OCI-LY1 (cell line): ENCODE measurements around the gene CDK5RAP2.

ENCODE experiments used
- H2AFZ ChIP-seq: fragments of 200-600 bp; sonication (generic), shearing (Covaris generic); 2 replicates; pipeline ENCODE4 v1.6.0; 2014; ENCODE audit warnings: antibody characterized with exemption, mild to moderate bottlenecking, low read length
- H3F3A ChIP-seq: fragments of 200-600 bp; sonication (generic), shearing (Covaris generic); 2 replicates; pipeline ENCODE4 v1.6.0; 2014; ENCODE audit warnings: mild to moderate bottlenecking, antibody characterized with exemption, low read length, moderate library complexity; ENCODE audit not compliant: insufficient read depth
- H3K27ac ChIP-seq: fragments of 200-600 bp; sonication (generic); 2 replicates; pipeline ENCODE4 v1.5.1; 2014; ENCODE audit warnings: low read length, mixed run types, mild to moderate bottlenecking, low read depth; ENCODE audit not compliant: poor library complexity, severe bottlenecking
- H3K27me3 ChIP-seq: fragments of 200-600 bp; sonication (generic); 2 replicates; pipeline ENCODE4 v1.6.0; 2014; ENCODE audit warnings: antibody characterized with exemption, mild to moderate bottlenecking, low read length, moderate library complexity; ENCODE audit not compliant: insufficient read depth
- H3K36me3 ChIP-seq: fragments of 200-600 bp; sonication (generic); 2 replicates; pipeline ENCODE4 v1.6.1; 2014; ENCODE audit warnings: mild to moderate bottlenecking, antibody characterized with exemption, low read length, moderate library complexity, mixed read lengths; ENCODE audit not compliant: insufficient read depth
- H3K4me1 ChIP-seq: fragments of 200-600 bp; sonication (generic); 2 replicates; pipeline ENCODE4 v1.5.1; 2014; ENCODE audit warnings: mild to moderate bottlenecking, low read length, moderate library complexity; ENCODE audit not compliant: insufficient read depth, severe bottlenecking
- H3K4me2 ChIP-seq: fragments of 200-600 bp; sonication (generic), shearing (Covaris generic); 2 replicates; pipeline ENCODE4 v1.6.1; 2014; ENCODE audit warnings: low read length
- H3K4me3 ChIP-seq: fragments of 200-600 bp; sonication (generic); 2 replicates; pipeline ENCODE4 v1.5.1; 2014; ENCODE audit warnings: low read length, low read depth, mild to moderate bottlenecking, mixed read lengths; ENCODE audit not compliant: poor library complexity, severe bottlenecking
- H3K79me2 ChIP-seq: fragments of 200-600 bp; shearing (Covaris generic); 2 replicates; pipeline ENCODE4 v1.6.1; 2016; ENCODE audit warnings: mixed run types, low read length, mixed read lengths; ENCODE audit not compliant: insufficient read depth
- H3K9ac ChIP-seq: fragments of 200-600 bp; sonication (generic), shearing (Covaris generic); 2 replicates; pipeline ENCODE4 v1.6.1; 2014; ENCODE audit warnings: mild to moderate bottlenecking, low read length, mixed read lengths
- H3K9me2 ChIP-seq: fragments of 200-600 bp; sonication (generic), shearing (Covaris generic); 2 replicates; pipeline ENCODE4 v1.6.1; 2014; ENCODE audit warnings: low read depth, mild to moderate bottlenecking, low read length, mixed read lengths
- H3K9me3 ChIP-seq: fragments of 200-600 bp; shearing (Covaris generic); 2 replicates; pipeline ENCODE4 v1.6.1; 2014; ENCODE audit warnings: low read length, mixed read lengths
- H4K20me1 ChIP-seq: fragments of 200-600 bp; sonication (generic), shearing (Covaris generic); 2 replicates; pipeline ENCODE4 v1.6.0; 2016; ENCODE audit warnings: mild to moderate bottlenecking, low read length; ENCODE audit not compliant: insufficient read depth
- EZH2 ChIP-seq: fragments of 200-600 bp; sonication (generic), shearing (Covaris generic); IDR thresholded peaks from 2 replicates; pipeline ENCODE4 v1.8.0; 2017; ENCODE audit warnings: borderline replicate concordance, mixed run types, mild to moderate bottlenecking, antibody characterized with exemption, low read length, moderate library complexity, mixed read lengths
- TF ChIP-seq, protein P1 (sequence below): fragments of 200-600 bp; sonication (generic), shearing (Covaris generic); IDR thresholded peaks from 2 replicates; pipeline ENCODE4 v1.5.1; 2017; ENCODE audit warnings: mild to moderate bottlenecking, antibody characterized with exemption, low read length, moderate library complexity, mixed read lengths

CDK5RAP2 gene

DNA sequence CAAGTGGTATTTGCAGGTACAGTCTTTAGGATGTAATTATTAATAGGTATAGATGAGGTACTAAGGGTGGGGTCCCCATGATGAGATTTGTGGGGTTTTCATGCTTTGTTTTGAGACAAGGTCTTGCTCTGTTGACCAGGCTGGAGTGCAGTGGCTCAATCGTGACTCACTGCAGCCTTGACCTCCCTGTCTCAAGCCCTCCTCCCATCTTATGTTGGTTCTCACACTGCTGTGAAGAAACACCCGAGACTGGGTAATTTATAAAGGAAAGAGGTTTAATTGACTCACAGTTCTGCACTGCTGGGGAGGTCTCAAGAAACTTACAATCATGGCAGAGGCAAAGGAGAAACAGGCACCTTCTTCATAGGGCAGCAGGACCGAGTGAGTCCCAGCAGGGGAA lies 217.5 kb downstream of the CDK5RAP2 start:
- Histone ChIP-seq H3K79me2 (no peaks in the 10 kb centered on the region), H3K27me3 (no peaks in the 10 kb centered on the region), H3F3A (no peaks in the 10 kb centered on the region), H3K4me3 (no peak overlapping the region), H2AFZ (no peak overlapping the region), H3K4me2 (no peak overlapping the region), H3K36me3 (no peaks in the 10 kb centered on the region), H4K20me1 (no peaks in the 10 kb centered on the region), H3K9me2 (no peaks in the 10 kb centered on the region), H3K9me3 (no peaks in the 10 kb centered on the region), H3K27ac (no peak overlapping the region), H3K9ac (no peak overlapping the region), H3K4me1 (no peaks in the 10 kb centered on the region)
- TF ChIP-seq, protein P1, sequence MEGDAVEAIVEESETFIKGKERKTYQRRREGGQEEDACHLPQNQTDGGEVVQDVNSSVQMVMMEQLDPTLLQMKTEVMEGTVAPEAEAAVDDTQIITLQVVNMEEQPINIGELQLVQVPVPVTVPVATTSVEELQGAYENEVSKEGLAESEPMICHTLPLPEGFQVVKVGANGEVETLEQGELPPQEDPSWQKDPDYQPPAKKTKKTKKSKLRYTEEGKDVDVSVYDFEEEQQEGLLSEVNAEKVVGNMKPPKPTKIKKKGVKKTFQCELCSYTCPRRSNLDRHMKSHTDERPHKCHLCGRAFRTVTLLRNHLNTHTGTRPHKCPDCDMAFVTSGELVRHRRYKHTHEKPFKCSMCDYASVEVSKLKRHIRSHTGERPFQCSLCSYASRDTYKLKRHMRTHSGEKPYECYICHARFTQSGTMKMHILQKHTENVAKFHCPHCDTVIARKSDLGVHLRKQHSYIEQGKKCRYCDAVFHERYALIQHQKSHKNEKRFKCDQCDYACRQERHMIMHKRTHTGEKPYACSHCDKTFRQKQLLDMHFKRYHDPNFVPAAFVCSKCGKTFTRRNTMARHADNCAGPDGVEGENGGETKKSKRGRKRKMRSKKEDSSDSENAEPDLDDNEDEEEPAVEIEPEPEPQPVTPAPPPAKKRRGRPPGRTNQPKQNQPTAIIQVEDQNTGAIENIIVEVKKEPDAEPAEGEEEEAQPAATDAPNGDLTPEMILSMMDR, result no peak
- TF ChIP-seq EZH2, result no peak

- Histone ChIP-seq H3K4me1 (no peaks in the 10 kb centered on the region), H3F3A (no peaks in the 10 kb centered on the region), H3K9me2 (no peaks in the 10 kb centered on the region), H3K36me3 (no peaks in the 10 kb centered on the region), H3K4me2 (no peak overlapping the region), H2AFZ (no peak overlapping the region), H3K9me3 (no peaks in the 10 kb centered on the region), H4K20me1 (no peaks in the 10 kb centered on the region), H3K4me3 (no peak overlapping the region), H3K9ac (no peak overlapping the region), H3K27ac (no peak overlapping the region), H3K79me2 (no peaks in the 10 kb centered on the region), H3K27me3 (no peaks in the 10 kb centered on the region)
- TF ChIP-seq, protein P1, result no peak
- no peak for TF ChIP-seq EZH2
These were observed 218.4 kb downstream of the CDK5RAP2 start for GRCh38 chr9:120361551-120361950.

- Histone ChIP-seq H3K9ac (no peak overlapping the region), H3K9me2 (no peaks in the 10 kb centered on the region), H3K4me2 (no peak overlapping the region), H3K4me1 (no peaks in the 10 kb centered on the region), H3K27ac (no peak overlapping the region), H3K36me3 (no peaks in the 10 kb centered on the region), H3F3A (no peaks in the 10 kb centered on the region), H3K27me3 (no peaks in the 10 kb centered on the region), H3K79me2 (no peaks in the 10 kb centered on the region), H3K9me3 (no peaks in the 10 kb centered on the region), H4K20me1 (no peaks in the 10 kb centered on the region), H3K4me3 (no peak overlapping the region), H2AFZ (no peak overlapping the region)
- TF ChIP-seq, protein P1, result no peak
- no peak for TF ChIP-seq EZH2
These were observed 219.5 kb downstream of the CDK5RAP2 start for GRCh38 chr9:120360510-120360909.
